Adipocyte (in vitro differentiated cells): ENCODE measurements around the gene GFY.
"Not testable (repeated sequence)": the region's sequence is repeated elsewhere in the genome, so short reads cannot be mapped to it uniquely, and the experiment has no call there.

Source experiments
- DNase-seq: peaks from one replicate; pipeline ENCODE4 v3.0.0-alpha.2; 2015; ENCODE audit warnings: low read depth
- H3K27me3 ChIP-seq: replicated peaks from 2 replicates; pipeline ENCODE4 v1.7.0; 2013; ENCODE audit warnings: mild to moderate bottlenecking, low read length, moderate library complexity; ENCODE audit not compliant: control insufficient read depth, insufficient read depth
- H3K36me3 ChIP-seq: 2 replicates; pipeline ENCODE4 v1.7.0; 2013; ENCODE audit warnings: low read length, mild to moderate bottlenecking, moderate library complexity; ENCODE audit not compliant: control insufficient read depth, insufficient read depth, severe bottlenecking
- H3K4me1 ChIP-seq: 2 replicates; pipeline ENCODE4 v1.7.0; 2013; ENCODE audit warnings: mild to moderate bottlenecking, low read length, moderate library complexity; ENCODE audit not compliant: control insufficient read depth, insufficient read depth
- H3K4me3 ChIP-seq: 2 replicates; pipeline ENCODE4 v1.7.0; 2013; ENCODE audit warnings: mild to moderate bottlenecking, low read length, moderate library complexity
- H3K9ac ChIP-seq: 2 replicates; pipeline ENCODE4 v1.7.0; 2013; ENCODE audit warnings: mild to moderate bottlenecking, low read length, moderate library complexity
- H3K9me3 ChIP-seq: 2 replicates; pipeline ENCODE4 v1.7.0; 2013; ENCODE audit warnings: mild to moderate bottlenecking, low read length, moderate library complexity; ENCODE audit not compliant: control insufficient read depth

GFY gene

DNA sequence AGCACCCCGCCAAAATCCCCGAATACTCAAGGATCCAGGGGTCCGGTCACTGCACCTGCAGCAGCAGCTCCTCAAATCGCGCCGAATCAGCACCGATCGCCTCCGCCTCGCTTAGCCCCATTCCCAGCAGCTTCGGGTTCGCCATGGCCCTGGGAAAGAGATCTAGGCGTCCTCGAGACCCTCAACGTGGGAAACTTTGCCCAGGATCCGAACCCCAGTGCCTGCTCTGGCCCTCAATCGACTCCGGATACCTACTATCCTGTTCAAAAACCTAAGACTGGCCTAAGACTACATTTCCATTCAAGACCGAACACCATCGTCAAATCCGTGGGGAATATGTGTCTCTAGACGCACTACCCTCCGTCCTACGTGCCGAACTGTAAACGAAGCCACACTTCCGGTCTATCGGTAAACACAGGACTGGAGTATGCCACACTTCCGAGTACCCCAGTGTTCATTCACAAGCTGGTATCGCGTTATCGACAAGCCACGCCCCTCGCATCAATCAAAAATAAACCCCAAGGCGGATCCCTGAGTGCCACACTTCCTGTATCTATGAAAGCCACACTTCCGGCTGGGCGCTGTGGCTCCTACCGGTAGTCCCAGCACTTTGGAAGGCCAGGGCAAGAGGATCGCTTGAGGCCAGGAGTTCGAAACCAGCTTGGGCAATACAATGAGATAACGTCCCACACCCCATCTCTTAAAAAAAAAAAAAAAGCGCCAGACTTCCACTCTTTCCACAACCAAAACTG is 26.4 kb downstream of the GFY start, which contains the start of gene PIH1D1:
PIH1D1 (minus strand) TSS at position 385 of the 752 bp plus-strand sequence; CDS start at position 145, 240 bp downstream.
- peak; percentile 99 for DNase-seq
- H3K9me3 ChIP-seq, result no peaks in the 10 kb centered on the region
- peaks cover 2% of the 10 kb centered on the region for H3K36me3 ChIP-seq
- H3K4me1 ChIP-seq, result peaks cover 38% of the 10 kb centered on the region
- peak within 1 kb of the TSS; percentile 96 for H3K4me3 ChIP-seq
- H3K9ac ChIP-seq, result peak within 1 kb of the TSS; percentile 99
- no peaks in the 10 kb centered on the region for H3K27me3 ChIP-seq

DNA sequence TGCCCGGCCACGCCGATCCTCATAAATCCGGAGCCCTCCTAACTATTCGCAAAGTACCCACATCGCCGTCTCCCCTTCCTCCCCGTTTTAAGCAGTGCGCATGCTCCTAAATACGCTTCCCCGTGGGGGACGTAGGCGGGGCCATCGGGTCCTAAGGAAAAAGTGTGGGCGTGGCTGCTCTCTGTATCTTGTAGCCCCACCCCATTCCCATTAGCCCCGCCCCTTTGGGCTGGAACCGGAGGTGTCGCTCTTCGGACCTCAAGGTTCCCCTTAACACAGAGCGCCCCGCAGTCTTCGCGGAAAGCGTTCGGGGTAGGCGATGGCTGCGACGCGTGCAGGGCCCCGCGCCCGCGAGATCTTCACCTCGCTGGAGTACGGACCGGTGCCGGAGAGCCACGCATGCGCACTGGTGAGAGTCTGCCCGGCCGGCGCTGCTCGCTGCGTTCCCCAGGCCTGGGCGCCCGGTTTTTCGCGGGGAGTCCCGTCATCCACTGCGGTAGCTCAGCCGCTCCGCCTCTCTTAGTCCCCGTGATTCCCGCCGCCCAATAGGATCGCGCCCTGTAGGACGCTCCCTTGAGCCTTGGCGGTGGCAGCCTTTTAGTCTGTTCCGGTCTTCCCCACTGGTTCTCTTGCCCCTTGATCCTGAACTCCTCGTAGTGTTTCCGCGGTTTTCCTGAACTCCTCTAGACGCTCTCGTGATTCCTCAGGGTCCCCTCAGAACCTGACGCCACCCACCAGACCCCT is 28.0 kb downstream of the GFY start, which contains the start of gene ALDH16A1:
ALDH16A1 (plus strand) TSS at position 213 of the 744 bp plus-strand sequence; CDS start at position 320, 107 bp downstream.
- H3K9me3 ChIP-seq, result no peaks in the 10 kb centered on the region
- H3K27me3 ChIP-seq, result no peaks in the 10 kb centered on the region
- peaks cover 44% of the 10 kb centered on the region for H3K4me1 ChIP-seq
- peak; percentile 99 for DNase-seq
- peak within 1 kb of the TSS; percentile 99 for H3K9ac ChIP-seq
- H3K36me3 ChIP-seq, result peaks cover 2% of the 10 kb centered on the region
- peak within 1 kb of the TSS; percentile 96 for H3K4me3 ChIP-seq

DNA sequence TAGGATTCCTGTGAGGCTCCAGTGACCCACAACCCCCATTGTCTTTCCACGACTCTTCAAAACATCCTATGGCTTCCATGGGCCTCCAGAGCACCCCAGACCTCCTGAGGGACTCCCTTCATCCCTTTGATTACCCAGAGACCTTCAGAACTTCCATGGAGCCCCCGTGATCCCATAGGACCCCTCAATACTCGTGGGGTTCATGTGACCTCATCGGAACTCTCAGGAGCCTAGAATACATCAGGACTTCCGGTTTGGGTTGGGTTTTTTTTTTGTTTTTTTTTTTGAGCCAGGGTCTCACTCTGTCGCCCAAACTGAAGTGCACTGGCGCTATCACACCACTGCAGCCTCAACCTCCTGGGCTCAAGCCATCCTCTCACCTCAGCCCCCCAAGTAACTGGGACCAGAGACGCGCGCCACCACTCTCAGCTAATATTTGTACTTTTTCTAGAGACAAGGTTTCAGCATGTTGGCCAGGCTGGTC is 28.6 kb downstream of the GFY start:
- Histone ChIP-seq H3K4me1 (peaks cover 50% of the 10 kb centered on the region), H3K9ac (peak overlapping the region; percentile 99), H3K27me3 (no peaks in the 10 kb centered on the region), H3K36me3 (peaks cover 2% of the 10 kb centered on the region), H3K9me3 (no peaks in the 10 kb centered on the region), H3K4me3 (peak overlapping the region; percentile 96)
- no peak for DNase-seq

DNA sequence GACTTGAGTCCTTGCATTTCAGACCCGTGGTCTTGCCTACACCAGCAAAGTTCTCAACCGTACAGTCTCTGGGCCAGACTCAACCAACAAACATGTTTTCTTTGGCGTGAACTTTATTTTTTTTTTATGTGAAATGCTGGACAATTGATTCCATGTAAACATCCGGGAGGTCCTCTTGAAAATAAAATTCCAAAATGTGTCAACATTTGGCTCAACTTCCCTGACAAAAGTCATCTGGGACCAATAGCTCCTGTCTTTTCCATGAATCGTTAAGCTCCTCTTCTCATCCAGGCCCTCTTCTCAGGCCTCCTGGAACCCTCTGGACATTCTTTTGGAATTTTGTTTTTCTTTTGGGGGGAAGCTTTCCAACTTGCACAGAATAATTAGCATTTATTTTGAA is 30.6 kb downstream of the GFY start:
- no peaks in the 10 kb centered on the region for H3K9me3 ChIP-seq
- no peaks in the 10 kb centered on the region for H3K27me3 ChIP-seq
- H3K36me3 ChIP-seq, result peaks cover 10% of the 10 kb centered on the region
- peak overlapping the region; percentile 82 for H3K9ac ChIP-seq
- no peak overlapping the region for H3K4me3 ChIP-seq
- H3K4me1 ChIP-seq, result peaks cover 52% of the 10 kb centered on the region
- DNase-seq, result peak; percentile 79

DNA sequence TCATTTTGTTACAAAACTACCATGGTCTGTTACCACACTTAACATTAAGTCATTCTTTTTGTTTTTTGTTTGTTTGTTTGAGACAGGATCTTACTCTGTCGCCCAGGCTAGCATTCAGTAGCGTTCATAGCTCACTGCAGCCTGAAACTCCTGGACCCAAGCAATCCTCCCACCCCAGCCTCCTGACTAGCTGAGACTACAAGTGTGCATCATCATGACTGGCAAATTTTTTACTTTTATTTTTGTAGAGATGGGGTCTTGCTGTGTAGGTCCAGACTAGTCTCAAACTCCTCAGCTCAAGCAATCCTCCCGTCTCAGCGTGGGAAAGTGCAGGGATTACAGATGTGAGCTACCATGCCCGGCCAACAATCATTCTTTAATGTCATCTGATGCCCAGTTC is 31.1 kb downstream of the GFY start:
- peak overlapping the region; percentile 82 for H3K9ac ChIP-seq
- H3K36me3 ChIP-seq, result peaks cover 10% of the 10 kb centered on the region
- H3K4me3 ChIP-seq, result peak overlapping the region; percentile 21
- no peaks in the 10 kb centered on the region for H3K9me3 ChIP-seq
- no peaks in the 10 kb centered on the region for H3K27me3 ChIP-seq
- H3K4me1 ChIP-seq, result peaks cover 51% of the 10 kb centered on the region
- peak; percentile 58 for DNase-seq

DNA sequence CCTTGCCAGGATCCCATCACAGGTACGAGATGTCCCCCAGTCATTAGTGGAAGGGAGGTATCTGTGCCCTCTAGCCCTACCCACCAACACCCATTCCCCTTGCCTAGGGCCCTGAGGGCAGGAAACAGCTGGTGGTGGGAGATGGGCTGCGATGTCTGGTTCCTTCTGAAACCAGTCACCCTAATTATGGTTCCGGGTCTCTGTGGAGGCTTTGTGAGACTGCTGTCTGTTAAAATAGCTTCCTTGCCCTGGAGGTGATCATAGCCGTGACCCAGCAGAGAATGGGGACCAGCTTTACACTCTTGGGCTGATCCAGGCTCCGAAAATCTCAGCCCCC is 33.3 kb downstream of the GFY start:
- H3K9ac ChIP-seq, result peak overlapping the region; percentile 82
- DNase-seq, result no peak
- peaks cover 51% of the 10 kb centered on the region for H3K4me1 ChIP-seq
- H3K4me3 ChIP-seq, result no peak overlapping the region
- no peaks in the 10 kb centered on the region for H3K27me3 ChIP-seq
- H3K36me3 ChIP-seq, result peaks cover 10% of the 10 kb centered on the region
- no peaks in the 10 kb centered on the region for H3K9me3 ChIP-seq

DNA sequence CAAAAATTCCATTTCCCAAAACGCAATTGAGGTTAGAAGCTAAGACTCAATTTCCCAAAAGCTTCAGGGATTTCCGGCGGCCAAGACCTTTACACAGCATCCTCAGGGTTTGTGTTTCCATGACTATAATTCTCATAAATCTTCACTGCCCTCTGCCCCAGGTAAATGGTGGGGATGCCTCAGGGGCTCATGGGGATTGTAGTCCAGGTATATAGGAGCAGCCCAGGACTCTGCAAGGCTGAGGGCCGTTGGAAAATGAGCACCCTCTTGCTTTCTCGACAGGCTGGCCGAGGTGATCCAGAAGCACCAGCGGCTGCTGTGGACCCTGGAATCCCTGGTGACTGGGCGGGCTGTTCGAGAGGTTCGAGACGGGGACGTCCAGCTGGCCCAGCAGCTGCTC is 34.2 kb downstream of the GFY start:
- Histone ChIP-seq H3K9ac (peak overlapping the region; percentile 82), H3K27me3 (no peaks in the 10 kb centered on the region), H3K4me3 (no peak overlapping the region), H3K4me1 (peaks cover 44% of the 10 kb centered on the region), H3K9me3 (no peaks in the 10 kb centered on the region), H3K36me3 (peaks cover 11% of the 10 kb centered on the region)
- DNase-seq, result no peak

DNA sequence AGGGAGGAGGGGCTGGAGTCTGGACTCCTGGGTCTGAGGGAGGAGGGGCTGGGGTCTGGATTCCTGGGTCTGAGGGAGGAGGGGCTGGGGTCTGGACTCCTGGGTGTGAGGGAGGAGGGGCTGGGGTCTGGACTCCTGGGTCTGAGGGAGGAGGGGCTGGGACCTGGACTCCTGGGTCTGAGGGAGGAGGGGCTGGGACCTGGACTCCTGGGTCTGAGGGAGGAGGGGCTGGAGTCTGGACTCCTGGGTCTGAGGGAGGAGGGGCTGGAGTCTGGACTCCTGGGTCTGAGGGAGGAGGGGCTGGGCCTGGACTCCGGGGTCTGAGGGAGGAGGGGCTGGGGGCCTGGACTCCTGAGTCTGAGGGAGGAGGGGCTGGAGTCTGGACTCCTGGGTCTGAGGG is 35.9 kb downstream of the GFY start:
- not testable (repeated sequence) for H3K27me3 ChIP-seq, DNase-seq, H3K9me3 ChIP-seq, H3K9ac ChIP-seq, H3K4me3 ChIP-seq
- Histone ChIP-seq H3K36me3 (peaks cover 25% of the 10 kb centered on the region), H3K4me1 (peaks cover 31% of the 10 kb centered on the region)

DNA sequence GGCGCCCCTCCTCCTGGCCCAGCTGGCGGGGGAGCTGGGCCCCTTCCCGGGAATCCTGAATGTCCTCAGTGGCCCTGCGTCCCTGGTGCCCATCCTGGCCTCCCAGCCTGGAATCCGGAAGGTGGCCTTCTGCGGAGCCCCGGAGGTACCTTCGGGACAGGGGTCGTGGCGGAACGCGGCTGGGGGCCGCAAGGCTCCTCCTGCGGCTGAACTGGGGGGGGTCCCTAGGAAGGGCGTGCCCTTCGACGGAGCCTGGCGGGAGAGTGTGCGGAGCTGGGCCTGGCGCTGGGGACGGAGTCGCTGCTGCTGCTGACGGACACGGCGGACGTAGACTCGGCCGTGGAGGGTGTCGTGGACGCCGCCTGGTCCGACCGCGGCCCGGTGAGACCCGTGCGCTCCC is 36.5 kb downstream of the GFY start:
- no peaks in the 10 kb centered on the region for H3K27me3 ChIP-seq
- peaks cover 29% of the 10 kb centered on the region for H3K36me3 ChIP-seq
- peaks cover 25% of the 10 kb centered on the region for H3K4me1 ChIP-seq

DNA sequence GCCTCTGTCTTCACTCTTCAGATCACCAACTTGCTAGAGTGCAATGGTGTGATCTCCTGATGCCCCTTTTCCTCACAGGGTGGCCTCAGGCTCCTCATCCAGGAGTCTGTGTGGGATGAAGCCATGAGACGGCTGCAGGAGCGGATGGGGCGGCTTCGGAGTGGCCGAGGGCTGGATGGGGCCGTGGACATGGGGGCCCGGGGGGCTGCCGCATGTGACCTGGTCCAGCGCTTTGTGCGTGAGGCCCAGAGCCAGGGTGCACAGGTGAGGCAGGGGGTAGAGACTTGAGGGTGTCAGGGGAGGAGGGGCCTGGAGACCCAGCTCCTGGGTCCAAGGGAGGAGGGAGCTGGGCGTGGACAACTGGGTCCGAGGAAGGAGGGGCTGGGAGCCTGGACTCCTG is 37.3 kb downstream of the GFY start:
- Histone ChIP-seq H3K4me1 (peaks cover 21% of the 10 kb centered on the region), H3K4me3 (no peak overlapping the region), H3K36me3 (peaks cover 35% of the 10 kb centered on the region), H3K9ac (no peak overlapping the region), H3K9me3 (no peaks in the 10 kb centered on the region), H3K27me3 (no peaks in the 10 kb centered on the region)
- DNase-seq, result no peak

More for the DNA sequence above, 36.5 kb downstream of the GFY start:
- H3K9me3 ChIP-seq, result no peaks in the 10 kb centered on the region
- no peak overlapping the region for H3K9ac ChIP-seq
- DNase-seq, result no peak
- H3K4me3 ChIP-seq, result no peak overlapping the region

DNA sequence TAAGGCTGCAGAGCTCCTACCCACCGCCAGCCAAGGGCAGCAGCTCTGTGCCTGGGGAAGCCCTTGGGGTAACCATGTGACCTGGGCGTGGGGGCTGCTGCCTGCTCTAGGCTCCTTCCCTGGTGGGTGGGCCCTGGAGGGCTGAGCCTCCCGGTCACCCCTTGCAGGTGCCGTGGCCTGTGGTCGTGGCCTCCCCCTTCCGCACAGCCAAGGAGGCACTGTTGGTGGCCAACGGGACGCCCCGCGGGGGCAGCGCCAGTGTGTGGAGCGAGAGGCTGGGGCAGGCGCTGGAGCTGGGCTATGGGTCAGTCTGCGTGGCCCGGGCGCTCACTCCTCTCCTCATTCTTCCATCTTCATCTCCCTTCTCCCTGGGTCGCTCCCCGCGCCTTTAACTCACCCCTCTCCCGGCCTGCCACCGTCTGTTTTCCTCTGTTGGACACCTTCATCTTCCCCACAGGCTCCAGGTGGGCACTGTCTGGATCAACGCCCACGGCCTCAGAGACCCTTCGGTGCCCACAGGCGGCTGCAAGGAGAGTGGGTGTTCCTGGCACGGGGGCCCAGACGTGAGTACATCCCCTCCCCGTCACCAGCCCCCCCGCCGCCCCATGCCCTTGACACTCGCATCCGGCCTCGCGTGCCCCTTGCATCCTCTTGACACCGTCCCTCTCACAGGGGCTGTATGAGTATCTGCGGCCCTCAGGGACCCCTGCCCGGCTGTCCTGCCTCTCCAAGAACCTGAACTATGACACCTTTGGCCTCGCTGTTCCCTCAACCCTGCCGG is 39.0 kb downstream of the GFY start:
- no peak for DNase-seq
- Histone ChIP-seq H3K9ac (no peak overlapping the region), H3K27me3 (no peaks in the 10 kb centered on the region), H3K9me3 (no peaks in the 10 kb centered on the region), H3K4me3 (no peak overlapping the region), H3K4me1 (peaks cover 12% of the 10 kb centered on the region), H3K36me3 (peaks cover 35% of the 10 kb centered on the region)
